GM19099 (cell line): ENCODE measurements around the gene CCNE1.

ENCODE experiments used
- POLR2A ChIP-seq: IDR thresholded peaks from 3 replicates; pipeline ENCODE4 v1.6.1; 2011; ENCODE audit warnings: low read depth; ENCODE audit not compliant: insufficient read length; ENCODE audit errors: extremely low read depth

The CCNE1 gene

GRCh38 chr19:29811125-29812079 is at the start of gene CCNE1:
Gene CCNE1, plus strand, starts transcription at chr19:29811991. Its CDS starts 565 bp downstream, at chr19:29812556.
- TF ChIP-seq POLR2A = peak; percentile 81

- no peak for TF ChIP-seq POLR2A
Measured at GRCh38 chr19:29763196-29763595, 48.6 kb upstream of the CCNE1 start.

GRCh38 chr19:29764361-29764760 is 47.4 kb upstream of the CCNE1 start:
- no peak for TF ChIP-seq POLR2A

- TF ChIP-seq POLR2A = no peak
Measured at GRCh38 chr19:29766100-29766499, 45.7 kb upstream of the CCNE1 start.

- no peak for TF ChIP-seq POLR2A
Measured at GRCh38 chr19:29767039-29767735, 44.6 kb upstream of the CCNE1 start.

- TF ChIP-seq POLR2A = no peak
Measured at GRCh38 chr19:29768166-29768565, 43.6 kb upstream of the CCNE1 start.

GRCh38 chr19:29769997-29770396 is 41.8 kb upstream of the CCNE1 start:
- TF ChIP-seq POLR2A = no peak

GRCh38 chr19:29770648-29771047 is 41.1 kb upstream of the CCNE1 start:
- TF ChIP-seq POLR2A = no peak

GRCh38 chr19:29771708-29772414 is 39.9 kb upstream of the CCNE1 start:
- TF ChIP-seq POLR2A = no peak

- TF ChIP-seq POLR2A = no peak
Measured at GRCh38 chr19:29772696-29773095, 39.1 kb upstream of the CCNE1 start.

GRCh38 chr19:29773141-29773540 is 38.6 kb upstream of the CCNE1 start:
- TF ChIP-seq POLR2A = no peak

GRCh38 chr19:29774126-29774525 is 37.7 kb upstream of the CCNE1 start:
- no peak for TF ChIP-seq POLR2A

- TF ChIP-seq POLR2A = no peak
Measured at GRCh38 chr19:29777781-29778309, 33.9 kb upstream of the CCNE1 start.

- no peak for TF ChIP-seq POLR2A
Measured at GRCh38 chr19:29779921-29780320, 31.9 kb upstream of the CCNE1 start.
